ENCODE results near the gene CABP4.

CABP4 gene

GRCh38 chr11:67455054-67455453 is at the start of gene CABP4:
TSS of gene CABP4 (plus strand) at chr11:67455354. CDS start at chr11:67455424, 70 bp downstream.
- DNase-seq (ENCODE audit: low read depth), result no peak

- no peak for DNase-seq (ENCODE audit: low read depth)
These were observed 49.3 kb upstream of the CABP4 start for GRCh38 chr11:67405688-67406339.

- DNase-seq (ENCODE audit: low read depth), result no peak
These were observed 48.7 kb upstream of the CABP4 start for GRCh38 chr11:67406420-67406968.

GRCh38 chr11:67406969-67407687 is 48.0 kb upstream of the CABP4 start:
- DNase-seq (ENCODE audit: low read depth), result no peak

GRCh38 chr11:67407688-67408163 is 47.4 kb upstream of the CABP4 start:
- DNase-seq (ENCODE audit: low read depth), result no peak

- no peak for DNase-seq (ENCODE audit: low read depth)
These were observed 46.5 kb upstream of the CABP4 start for GRCh38 chr11:67408437-67409200.

GRCh38 chr11:67409261-67409666 is 45.9 kb upstream of the CABP4 start:
- DNase-seq (ENCODE audit: low read depth), result no peak

- DNase-seq (ENCODE audit: low read depth), result no peak
These were observed 45.3 kb upstream of the CABP4 start for GRCh38 chr11:67409781-67410368.

- DNase-seq (ENCODE audit: low read depth), result no peak
These were observed 44.8 kb upstream of the CABP4 start for GRCh38 chr11:67410369-67410831.

GRCh38 chr11:67410984-67411784 is 44.0 kb upstream of the CABP4 start:
- DNase-seq (ENCODE audit: low read depth), result no peak

- no peak for DNase-seq (ENCODE audit: low read depth)
These were observed 43.4 kb upstream of the CABP4 start for GRCh38 chr11:67411785-67412152.

- no peak for DNase-seq (ENCODE audit: low read depth)
These were observed 42.5 kb upstream of the CABP4 start for GRCh38 chr11:67412495-67413179.

- no peak for DNase-seq (ENCODE audit: low read depth)
These were observed 41.8 kb upstream of the CABP4 start for GRCh38 chr11:67413266-67413849.

- DNase-seq (ENCODE audit: low read depth), result no peak
These were observed 39.5 kb upstream of the CABP4 start, which contains the start of gene CARNS1 for GRCh38 chr11:67415501-67416304. TSS of gene CARNS1 (plus strand) at chr11:67415678. CDS start at chr11:67416200, 522 bp downstream.

- peak; percentile 36 for DNase-seq (ENCODE audit: low read depth)
These were observed 38.5 kb upstream of the CABP4 start for GRCh38 chr11:67416416-67417335.

- no peak for DNase-seq (ENCODE audit: low read depth)
These were observed 37.7 kb upstream of the CABP4 start for GRCh38 chr11:67417425-67417824.

GRCh38 chr11:67418476-67419281 is 36.5 kb upstream of the CABP4 start:
- no peak for DNase-seq (ENCODE audit: low read depth)
